Activated CD8-positive, alpha-beta memory T cell treated with anti-CD3 and anti-CD28 coated beads, Interleukin-2, amount 50 U/mL, for 1 hour (primary cell): ENCODE measurements around the gene ITPR2.
"Not testable (repeated sequence)": the region's sequence is repeated elsewhere in the genome, so short reads cannot be mapped to it uniquely, and the experiment has no call there.

ENCODE experiments used
- DNase-seq: peaks from one replicate; pipeline ENCODE4 v3.0.0-alpha.2; 2020; ENCODE audit errors: extremely low read depth

ITPR2 gene

DNA sequence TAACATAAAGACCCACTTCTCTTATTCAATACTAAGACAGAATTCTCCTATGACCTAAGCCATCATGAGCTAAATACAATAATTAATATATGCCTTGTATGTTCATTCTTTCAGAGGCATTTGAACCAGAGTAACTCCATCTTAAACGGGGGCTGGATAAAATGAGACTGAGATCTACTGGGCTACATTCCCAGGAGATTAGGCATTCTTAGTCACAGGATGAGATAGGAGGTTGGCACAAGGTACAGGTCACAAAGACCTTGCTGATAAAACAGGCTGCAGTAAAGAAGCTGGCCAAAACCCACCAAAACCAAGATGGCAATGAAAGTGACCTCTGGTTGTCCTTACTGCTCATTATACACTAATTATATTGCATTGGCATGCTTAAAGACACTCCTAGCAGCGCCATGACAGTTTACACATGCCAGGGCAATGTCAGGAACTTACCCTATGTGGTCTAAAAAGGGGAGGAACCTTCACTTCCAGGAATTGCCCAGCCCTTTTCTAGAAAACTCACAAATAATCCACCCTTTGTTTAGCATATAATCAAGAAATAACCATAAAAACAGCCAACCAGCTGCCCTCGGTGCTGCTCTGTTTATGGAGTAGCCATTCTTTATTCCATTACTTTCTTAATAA lies 376.9 kb downstream of the ITPR2 start:
- no peak for DNase-seq

DNA sequence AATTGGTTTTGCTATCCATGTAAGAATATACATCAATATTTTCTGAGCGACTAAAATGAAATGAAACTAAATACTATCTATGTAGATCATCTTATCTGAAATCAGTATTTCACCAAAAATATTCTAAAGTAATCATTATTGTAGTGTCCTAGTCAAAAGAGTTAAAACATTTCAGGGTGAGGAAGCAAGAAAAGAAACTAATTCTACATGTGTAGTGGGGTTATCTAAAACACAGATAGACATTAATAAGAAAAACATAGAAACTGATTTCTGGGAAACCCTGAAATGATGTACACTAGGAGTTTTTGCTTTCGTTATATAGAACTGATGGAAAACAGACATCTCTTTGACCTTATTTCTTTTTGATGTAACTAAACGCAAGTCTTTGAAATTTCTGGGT lies 379.7 kb downstream of the ITPR2 start:
- DNase-seq = no peak

DNA sequence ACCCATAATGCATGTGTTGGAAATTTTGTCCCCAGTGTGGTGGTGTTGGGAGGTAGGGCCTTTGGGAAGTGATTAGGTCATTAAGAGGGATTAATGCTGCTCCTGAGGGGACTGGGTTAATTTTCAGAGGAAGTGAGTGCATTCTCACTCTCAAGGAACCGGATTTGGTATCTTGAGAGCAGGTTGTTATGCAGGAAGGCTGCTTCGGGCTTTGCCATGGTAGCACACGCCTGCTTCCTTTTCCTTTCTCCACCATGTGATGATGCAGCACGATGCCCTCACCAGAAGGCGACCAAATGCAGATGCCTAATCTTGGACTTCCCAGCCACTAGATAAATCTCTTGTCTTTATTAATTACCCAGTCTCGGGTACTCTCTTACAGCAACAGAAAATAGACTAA lies 380.5 kb downstream of the ITPR2 start:
- no peak for DNase-seq

DNA sequence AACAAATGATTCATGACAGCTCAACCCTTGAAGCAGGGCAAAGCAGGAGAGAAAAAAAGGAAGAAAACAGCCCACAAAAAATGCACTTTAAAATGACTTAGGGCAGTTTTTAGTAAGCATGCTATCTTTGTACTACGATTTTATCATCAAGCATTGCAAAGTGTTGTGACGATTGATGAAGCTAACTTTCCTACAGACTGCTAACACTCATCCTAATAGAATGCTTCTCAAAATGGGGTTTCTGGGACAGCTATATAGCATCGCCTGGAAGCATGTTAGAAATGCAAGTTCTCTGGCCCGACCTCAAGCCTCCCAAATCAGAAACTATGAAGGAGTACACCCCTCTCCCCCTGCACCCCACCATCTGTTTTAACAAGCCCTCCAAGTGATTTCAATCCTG lies 381.2 kb downstream of the ITPR2 start:
- no peak for DNase-seq

DNA sequence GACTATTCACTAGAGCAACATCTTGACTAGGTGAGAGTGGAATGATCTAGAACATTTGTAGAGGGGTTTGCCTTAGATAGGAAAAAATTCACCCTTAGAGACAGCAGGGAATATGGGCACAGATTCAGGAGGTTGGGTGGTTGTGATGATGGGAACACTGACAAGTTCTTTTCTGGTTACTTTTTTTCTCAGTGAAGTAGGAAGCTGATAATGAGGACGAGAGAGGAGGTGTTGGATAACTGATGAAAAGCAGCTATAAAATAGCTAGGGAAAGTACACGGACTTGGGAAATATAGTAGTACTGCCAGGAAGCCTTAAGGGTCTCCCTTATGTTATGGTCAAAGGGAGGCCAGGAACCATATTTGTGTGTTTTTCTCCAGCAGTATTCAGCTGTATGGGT lies 387.1 kb downstream of the ITPR2 start:
- no peak for DNase-seq

DNA sequence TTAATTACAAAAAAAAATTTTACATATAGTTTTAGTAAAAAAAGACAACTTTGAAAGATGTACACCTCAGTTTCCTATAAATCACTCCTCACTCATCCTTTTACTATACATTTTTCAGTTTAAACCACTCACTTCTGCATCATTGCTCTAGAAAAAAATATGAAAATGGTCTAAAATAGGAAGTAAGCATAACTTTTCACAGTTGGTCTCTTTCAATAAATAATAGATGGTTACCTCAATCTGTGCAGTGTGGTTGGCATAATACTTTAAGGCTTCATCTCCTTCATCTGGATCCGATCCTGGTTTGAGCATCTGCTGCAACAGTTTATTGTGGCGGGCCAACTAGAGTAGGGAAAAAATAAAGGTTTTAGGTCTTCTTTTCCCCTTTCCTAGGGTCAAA lies 389.7 kb downstream of the ITPR2 start:
- DNase-seq = no peak

DNA sequence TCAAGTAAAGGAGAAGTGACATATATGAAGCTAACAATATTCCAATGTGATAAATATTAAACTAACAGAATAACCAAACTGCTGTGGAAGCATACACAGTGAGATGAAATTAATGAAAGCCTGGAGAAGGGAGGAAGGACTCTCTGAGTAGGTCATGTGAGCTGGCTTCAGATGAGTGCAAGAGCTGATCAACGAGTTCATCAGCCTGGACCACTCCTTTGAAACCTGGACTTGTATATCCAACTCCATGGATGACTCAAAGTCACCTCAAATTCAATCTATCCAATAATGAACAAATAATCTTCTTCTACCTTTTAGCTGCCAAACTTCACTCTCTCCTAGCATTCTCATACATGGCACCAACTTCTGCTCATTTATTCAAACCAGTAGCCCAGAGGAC lies 391.6 kb downstream of the ITPR2 start:
- DNase-seq = no peak

DNA sequence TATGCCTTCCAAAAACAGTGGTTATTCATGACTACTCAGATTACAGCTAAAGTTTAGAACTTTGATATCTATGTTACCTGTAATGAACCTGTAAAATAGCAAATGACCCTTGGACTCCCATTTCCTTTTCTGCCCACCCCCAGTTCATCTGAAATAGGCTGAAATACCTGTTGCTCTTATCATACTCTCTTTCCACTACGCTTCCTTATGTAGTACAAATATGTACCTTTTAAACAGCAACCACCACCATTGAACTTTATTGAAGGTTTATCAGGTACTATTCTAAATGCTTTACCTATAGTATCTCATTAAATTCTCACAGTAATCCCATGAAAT lies 398.0 kb downstream of the ITPR2 start:
- no peak for DNase-seq

DNA sequence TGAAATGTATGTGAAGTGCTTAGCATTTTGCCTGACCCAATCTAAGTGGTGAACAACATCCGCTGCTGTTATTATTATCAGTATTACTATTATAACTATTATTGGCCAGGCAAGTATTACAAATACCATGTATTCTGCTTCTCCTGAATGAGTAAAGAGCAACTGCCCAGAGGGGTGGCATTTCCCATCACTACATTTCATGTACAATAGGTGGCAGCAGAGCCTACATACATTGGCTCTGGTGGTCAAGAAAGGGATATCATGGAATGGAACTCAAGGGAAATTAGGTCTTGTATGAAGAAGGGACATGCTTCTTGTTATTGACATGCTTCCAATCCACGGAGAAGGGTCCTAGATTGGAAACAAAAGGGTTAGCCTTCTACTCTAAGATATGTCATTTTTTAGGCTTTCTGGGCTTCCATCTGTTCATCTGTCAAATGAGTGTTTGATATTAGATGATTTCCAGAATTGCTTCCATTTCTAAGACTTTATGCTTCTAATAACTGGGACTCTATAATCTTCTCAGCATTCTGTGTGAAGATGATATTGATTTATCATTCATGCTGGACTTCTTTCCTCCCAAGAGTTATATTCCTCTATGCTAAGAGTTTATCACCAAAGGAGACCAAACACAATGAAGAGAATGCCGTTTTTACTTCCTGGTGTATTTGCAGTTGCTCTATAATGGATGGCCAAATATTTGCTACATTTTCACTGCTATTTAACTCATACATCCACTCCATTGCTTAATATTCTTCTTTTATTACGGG lies 398.5 kb downstream of the ITPR2 start:
- DNase-seq = no peak

DNA sequence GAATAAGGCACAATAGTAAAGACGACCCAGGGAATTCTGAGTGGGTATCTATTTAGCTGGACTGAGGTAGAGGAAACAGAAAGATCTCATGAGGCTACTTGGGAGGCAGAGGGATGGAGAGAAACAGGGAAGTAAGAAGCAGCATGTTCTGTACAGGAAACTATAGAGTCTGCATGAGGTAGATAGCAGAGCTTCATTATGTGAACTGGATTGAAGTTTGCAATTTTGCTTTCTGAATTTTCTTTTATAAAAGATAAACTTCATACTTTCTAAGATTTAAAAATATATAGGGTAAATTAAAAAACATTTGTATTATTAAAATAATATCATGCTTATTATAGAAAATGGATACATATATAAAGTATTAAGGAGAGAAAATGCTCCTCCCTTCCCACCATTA lies 399.3 kb downstream of the ITPR2 start:
- DNase-seq = not testable (repeated sequence)

DNA sequence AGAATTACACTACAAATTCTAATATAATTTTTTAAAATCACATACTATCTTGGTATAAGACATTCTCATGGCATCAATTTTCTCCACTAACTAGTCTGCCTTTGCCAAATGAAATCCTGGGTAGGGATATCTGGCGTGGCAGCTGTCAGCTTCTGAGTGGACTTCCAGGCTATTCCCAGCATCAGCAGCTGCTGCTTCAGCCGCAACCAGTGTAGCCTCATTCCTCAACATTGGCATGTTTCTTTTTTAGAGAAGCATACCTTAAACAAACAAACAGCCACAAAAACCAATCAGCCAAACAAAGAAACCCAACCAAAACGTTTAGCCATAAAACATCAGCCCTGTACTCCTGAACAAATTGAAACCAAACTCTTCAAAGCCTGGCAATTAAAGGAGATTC lies 401.8 kb downstream of the ITPR2 start:
- no peak for DNase-seq

DNA sequence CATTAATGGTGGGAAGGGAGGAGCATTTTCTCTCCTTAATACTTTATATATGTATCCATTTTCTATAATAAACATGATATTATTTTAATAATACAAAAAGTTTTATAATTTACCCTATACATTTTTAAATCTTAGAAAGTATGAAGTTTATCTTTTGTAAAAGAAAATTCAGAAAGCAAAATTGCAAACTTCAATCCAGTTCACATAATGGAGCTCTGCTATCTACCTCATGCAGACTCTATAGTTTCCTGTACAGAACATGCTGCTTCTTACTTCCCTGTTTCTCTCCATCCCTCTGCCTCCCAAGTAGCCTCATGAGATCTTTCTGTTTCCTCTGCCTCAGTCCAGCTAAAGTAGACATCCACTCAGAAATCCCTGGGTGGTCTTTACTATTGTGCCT lies 402.4 kb downstream of the ITPR2 start:
- not testable (repeated sequence) for DNase-seq

DNA sequence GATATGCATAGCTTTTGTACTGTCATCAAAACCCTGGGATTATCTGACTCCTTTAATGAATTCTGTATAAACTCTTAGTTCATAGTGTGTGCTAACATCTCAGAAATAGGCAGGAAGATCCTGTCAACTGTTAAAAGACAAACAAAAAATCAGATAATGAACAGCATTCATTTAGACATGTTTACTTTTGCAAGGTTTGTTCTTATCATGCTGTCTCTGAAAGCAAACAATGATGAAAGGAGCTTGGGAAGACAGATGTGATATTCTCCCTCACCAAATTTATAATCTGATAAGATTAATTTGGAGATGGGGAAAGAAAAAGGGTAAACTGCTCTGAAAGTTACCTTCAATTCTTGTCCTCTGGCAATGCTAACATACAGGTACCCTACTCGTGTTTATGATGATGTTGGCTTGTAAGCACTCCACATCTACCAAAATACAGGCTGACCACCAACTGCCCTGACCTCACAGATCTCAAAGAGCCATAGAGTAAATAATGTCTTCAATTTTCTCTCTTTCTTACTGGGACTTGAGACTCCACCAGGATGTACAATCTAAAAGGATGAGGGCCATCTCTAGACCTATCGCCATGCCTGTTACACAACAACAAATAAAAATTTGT lies 403.8 kb downstream of the ITPR2 start:
- no peak for DNase-seq

DNA sequence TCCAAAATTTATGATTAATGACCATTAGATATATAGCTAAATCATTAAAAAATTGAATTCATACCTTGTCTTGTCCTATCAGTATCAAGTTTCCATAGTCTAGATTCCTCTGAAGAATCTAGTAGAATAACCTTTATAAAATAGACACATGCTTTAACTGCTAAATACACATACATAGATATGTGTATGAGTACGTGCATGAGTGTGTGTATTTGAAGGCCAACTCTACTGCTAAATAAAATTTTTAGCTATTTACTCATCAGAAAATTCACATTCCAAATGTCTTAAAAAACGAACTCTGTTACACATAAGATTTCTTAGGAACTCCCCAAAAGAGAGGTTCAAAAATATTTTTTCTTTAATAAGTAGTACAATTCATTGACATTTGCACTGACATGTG lies 404.6 kb downstream of the ITPR2 start:
- DNase-seq = no peak

DNA sequence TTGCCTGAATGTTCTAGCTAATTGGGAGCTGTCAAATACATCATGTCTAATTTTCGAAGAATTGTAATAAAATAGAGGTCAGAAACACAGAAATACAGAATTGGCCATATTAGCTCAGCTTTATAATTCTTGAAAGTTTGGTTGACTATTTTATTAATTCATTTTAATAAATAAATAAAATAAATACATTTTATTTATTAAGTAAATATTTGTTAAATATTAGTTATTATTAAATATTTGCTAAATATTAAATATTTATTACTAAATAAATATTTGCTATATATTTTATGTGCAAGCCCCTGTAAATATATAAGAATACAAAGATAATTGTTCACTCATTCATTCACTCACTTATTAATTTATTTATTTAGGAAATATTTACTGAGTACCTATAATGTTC lies 406.3 kb downstream of the ITPR2 start:
- DNase-seq = no peak

DNA sequence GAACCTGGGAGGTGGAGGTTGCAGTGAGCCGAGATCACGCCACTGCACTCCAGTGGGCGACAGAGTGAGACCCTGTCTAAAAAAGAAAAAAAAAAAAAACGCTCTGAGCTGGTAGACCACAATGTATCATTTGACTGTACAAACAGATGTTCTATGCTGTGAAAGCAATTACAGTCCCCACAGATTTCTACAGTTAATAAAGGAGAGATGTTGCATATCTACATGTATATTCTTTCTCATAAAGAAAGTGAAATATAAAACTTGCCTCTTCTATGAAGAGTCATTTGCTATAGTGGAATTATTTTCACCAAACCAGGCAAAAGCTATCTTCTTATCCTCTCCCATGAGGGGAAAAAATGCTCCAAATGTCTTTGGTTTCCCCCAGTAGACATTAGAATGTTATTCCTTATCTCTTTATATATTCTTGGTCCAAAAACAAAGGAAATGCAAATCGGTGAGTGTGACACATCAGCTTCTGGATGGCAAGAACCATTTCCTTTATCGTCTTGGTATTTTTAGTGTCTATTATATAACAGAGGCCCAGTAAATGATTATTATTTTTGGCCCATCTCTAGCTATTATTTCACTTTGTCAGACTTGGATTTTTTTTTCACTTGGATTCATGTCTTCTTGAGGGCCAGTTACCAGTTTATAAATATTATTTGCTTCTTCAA lies 407.3 kb downstream of the ITPR2 start:
- DNase-seq = no peak

DNA sequence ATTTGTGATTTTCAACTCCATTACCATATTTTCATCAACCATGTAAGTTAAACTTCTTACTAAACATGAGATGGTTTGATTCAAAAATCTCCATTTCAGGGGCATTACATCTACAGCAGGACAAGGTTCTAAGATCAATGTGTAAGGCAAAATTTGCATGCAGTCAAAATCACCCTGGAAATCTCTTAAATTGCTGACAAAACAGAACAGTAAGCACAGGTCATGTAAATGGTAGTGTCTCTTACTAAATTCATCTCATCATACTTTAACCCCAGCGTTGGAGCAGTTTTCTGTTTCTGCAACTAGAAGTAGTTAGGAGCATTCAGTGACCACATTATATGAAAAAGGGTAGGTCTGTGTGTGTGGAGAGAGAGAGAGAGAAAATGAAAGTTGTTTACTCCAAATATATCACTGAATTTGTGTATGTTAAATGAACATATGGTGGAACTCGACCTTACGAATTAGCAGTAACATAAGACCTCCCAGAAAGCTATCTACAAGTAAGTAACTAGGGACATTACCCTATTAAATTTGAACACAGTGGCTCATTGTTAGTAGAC lies 410.1 kb downstream of the ITPR2 start:
- DNase-seq = no peak

DNA sequence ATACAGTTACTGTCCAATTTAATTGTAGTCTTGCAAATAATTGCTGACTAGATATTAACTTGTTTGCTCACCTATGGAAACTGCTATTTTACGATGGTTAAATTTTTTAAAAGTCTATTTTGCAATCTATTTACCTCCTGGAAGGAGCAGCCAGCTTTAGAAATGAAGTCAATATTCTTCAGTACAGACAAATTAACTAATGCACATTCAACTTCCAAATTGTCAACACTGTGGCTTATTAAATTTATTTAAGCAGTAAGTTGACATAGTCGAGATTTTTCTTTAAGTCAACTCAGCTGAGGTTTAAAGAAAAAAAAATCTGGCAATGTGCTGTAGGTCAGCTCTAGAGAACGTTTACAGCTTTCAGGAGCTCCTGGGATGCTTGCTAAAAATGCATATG lies 416.4 kb downstream of the ITPR2 start:
- no peak for DNase-seq

DNA sequence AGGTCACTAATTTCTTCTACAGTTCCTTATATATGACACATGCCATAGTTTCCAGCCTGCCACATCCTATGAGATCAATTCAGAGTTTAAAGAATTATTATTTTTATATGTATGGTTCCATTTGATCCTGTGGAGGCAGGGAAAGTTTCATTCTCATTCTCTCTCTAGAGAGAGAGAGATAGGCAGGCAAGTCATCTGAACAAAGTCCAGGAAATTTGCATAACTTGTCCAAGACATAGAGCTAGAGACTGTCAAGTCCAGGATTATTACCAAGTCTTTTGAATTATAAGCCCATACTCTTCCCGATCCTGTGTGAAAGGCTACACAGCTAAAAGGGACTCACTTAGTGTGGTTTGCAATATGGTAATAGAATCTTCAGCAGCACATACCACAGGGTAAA lies 422.3 kb downstream of the ITPR2 start:
- no peak for DNase-seq

DNA sequence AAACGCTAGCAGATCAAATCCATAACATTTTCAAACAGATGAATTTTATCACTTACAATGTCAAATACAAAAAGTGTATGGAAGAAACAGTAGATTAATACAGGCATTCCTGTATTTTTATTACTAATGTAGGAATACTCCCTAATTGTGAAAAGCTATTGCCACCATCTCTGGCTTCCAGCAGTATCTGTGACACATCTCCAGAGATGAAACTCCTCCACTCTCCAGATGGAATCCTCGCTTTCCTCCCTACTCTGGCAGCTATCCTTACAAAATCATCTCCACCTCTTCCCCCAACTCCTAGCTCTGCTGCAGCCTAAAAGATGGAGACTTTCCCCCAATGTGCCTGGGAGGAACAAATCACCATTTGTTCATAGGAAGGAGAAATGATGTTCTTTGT lies 426.2 kb downstream of the ITPR2 start:
- DNase-seq = no peak

DNA sequence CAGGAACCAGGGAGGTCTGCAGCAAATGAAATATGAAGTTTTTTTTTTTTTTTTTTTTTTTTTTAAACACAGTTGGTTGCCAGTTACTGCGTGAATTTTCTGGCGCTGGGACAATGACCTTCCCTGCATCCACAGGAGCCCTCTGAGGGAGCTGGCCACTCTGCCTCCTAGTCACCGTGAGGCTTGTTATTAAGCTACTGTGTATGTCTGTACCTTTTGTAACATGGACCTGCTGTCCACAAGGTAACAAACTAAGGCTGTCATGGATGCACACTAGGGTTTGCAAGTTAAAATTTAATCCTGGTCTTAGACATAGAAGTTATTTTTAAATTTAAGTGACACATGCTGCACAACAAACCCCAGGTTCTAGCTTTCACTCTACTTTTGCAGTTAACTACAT lies 426.6 kb downstream of the ITPR2 start:
- no peak for DNase-seq

DNA sequence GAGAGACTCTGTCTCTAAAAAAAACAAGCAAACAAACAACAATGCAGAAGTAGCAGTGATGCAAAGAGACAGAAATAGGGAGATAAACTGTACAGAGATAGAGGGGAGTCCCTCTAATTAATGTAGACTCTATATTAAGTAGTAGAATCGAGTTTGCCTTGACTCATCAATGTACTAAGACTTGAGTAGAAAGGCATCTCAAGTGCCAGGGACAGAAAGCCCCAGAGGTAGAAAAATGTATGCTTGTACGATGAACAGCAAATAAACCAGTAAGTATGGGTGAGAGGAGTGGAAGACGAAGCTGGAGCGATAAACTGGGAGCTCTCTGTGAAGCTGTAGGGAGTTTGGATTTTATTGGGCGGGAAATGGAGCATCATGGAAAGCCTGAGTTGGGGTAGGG lies 429.4 kb downstream of the ITPR2 start:
- no peak for DNase-seq

DNA sequence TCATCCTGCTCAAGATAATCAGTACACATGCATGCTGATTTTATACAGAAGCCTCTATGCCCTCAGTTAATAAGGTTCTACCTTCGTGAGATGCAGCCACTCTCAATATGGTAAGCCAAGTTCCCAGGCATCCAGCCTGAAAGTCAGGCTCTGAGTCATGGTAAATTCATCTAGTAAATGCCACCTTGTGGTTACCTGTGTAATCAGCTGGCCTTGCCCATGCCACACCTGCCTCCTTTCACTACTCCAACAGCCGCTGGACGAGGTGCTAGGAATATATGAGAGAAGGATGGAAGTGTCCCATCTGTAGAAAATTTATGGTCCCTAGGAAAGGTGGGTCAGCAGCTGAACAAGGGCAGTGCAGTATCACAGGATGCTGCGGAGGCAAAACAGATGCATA lies 430.3 kb downstream of the ITPR2 start:
- DNase-seq = no peak
